GM23338 (cell line): Measurements from ENCODE around the gene QSOX1.

Source experiments
- CREB1 ChIP-seq: fragments of 250-450 bp; sonication (Bioruptor Pico); IDR thresholded peaks from 2 replicates; pipeline ENCODE4 v1.5.0; 2020; ENCODE audit warnings: low read depth, mild to moderate bottlenecking, moderate library complexity
- CTCF ChIP-seq, 2 experiments: fragments of 200-600 bp in 1 of 2; sonication (generic) in 1 of 2; conservative IDR thresholded peaks; 2 replicates each; pipeline versions ENCODE4 v1.5.1 to v1.6.1; 2016 to 2017; ENCODE audit warnings: antibody characterized with exemption in 2 of 2, low read depth in 2 of 2, mild to moderate bottlenecking in 2 of 2, moderate library complexity in 1 of 2
- EZH2 ChIP-seq: fragments of 200-600 bp; sonication (generic); IDR thresholded peaks from one replicate; pipeline ENCODE4 v1.8.0; 2017; ENCODE audit warnings: antibody characterized with exemption, mild to moderate bottlenecking, low read depth; ENCODE audit not compliant: unreplicated experiment
- EZH2phosphoT487 ChIP-seq: fragments of 200-600 bp; sonication (generic); IDR thresholded peaks from one replicate; pipeline ENCODE4 v1.8.1; 2018; ENCODE audit warnings: antibody characterized with exemption; ENCODE audit not compliant: unreplicated experiment
- POLR2AphosphoS5 ChIP-seq: IDR thresholded peaks from 2 replicates; pipeline ENCODE4 v1.6.1; 2016; ENCODE audit warnings: antibody characterized with exemption, low read depth
- STAT1 ChIP-seq: IDR thresholded peaks from one replicate; pipeline ENCODE4 v1.6.1; 2016; ENCODE audit warnings: antibody characterized with exemption; ENCODE audit not compliant: unreplicated experiment
- ZNF114 ChIP-seq: fragments of 250-450 bp; sonication (Bioruptor Pico); IDR thresholded peaks from 2 replicates; pipeline ENCODE4 v1.5.0; 2020; ENCODE audit warnings: mild to moderate bottlenecking, moderate library complexity
- ZNF331 ChIP-seq: fragments of 250-450 bp; sonication (Bioruptor Pico); IDR thresholded peaks from 2 replicates; pipeline ENCODE4 v1.5.0; 2020; ENCODE audit warnings: low read depth, mild to moderate bottlenecking, moderate library complexity
- TF ChIP-seq, protein P1 (sequence below): IDR thresholded peaks from one replicate; pipeline ENCODE4 v1.6.1; 2018; ENCODE audit warnings: antibody characterized with exemption; ENCODE audit not compliant: unreplicated experiment
- TF ChIP-seq, protein P2 (sequence below): IDR thresholded peaks from 2 replicates; pipeline ENCODE4 v1.6.1; 2016; ENCODE audit warnings: antibody characterized with exemption

- TF ChIP-seq CTCF (conservative IDR thresholded peaks at IDR 0.05; ENCODE audit: low read depth in 2 of 2) (no peak), ZNF331 (CRISPR knock-in tag) (no peak), EZH2phosphoT487 (no peak), EZH2 (no peak), POLR2AphosphoS5 (no peak), CREB1 (CRISPR knock-in tag) (no peak), STAT1 (no peak), ZNF114 (CRISPR knock-in tag) (no peak)
- TF ChIP-seq, protein P1, sequence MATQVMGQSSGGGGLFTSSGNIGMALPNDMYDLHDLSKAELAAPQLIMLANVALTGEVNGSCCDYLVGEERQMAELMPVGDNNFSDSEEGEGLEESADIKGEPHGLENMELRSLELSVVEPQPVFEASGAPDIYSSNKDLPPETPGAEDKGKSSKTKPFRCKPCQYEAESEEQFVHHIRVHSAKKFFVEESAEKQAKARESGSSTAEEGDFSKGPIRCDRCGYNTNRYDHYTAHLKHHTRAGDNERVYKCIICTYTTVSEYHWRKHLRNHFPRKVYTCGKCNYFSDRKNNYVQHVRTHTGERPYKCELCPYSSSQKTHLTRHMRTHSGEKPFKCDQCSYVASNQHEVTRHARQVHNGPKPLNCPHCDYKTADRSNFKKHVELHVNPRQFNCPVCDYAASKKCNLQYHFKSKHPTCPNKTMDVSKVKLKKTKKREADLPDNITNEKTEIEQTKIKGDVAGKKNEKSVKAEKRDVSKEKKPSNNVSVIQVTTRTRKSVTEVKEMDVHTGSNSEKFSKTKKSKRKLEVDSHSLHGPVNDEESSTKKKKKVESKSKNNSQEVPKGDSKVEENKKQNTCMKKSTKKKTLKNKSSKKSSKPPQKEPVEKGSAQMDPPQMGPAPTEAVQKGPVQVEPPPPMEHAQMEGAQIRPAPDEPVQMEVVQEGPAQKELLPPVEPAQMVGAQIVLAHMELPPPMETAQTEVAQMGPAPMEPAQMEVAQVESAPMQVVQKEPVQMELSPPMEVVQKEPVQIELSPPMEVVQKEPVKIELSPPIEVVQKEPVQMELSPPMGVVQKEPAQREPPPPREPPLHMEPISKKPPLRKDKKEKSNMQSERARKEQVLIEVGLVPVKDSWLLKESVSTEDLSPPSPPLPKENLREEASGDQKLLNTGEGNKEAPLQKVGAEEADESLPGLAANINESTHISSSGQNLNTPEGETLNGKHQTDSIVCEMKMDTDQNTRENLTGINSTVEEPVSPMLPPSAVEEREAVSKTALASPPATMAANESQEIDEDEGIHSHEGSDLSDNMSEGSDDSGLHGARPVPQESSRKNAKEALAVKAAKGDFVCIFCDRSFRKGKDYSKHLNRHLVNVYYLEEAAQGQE: no peak
- TF ChIP-seq, protein P2, sequence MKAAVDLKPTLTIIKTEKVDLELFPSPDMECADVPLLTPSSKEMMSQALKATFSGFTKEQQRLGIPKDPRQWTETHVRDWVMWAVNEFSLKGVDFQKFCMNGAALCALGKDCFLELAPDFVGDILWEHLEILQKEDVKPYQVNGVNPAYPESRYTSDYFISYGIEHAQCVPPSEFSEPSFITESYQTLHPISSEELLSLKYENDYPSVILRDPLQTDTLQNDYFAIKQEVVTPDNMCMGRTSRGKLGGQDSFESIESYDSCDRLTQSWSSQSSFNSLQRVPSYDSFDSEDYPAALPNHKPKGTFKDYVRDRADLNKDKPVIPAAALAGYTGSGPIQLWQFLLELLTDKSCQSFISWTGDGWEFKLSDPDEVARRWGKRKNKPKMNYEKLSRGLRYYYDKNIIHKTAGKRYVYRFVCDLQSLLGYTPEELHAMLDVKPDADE: no peak
Observed at GRCh38 chr1:180197231-180197630, 42.6 kb downstream of the QSOX1 start.
